ENCODE measurements around the gene PTAR1. TPM values are rescaled to one million over a fixed set of nuclear protein-coding genes. Genes with fewer than 3 reads are reported as not detected.

The PTAR1 gene
- total RNA-seq, 4 donors from 2014 or later = 54.1 to 85.1 (median 61.5) TPM

GRCh38 chr9:69743930-69744329, 15.9 kb downstream of the PTAR1 start:
- ATAC-seq (ENCODE audit: low FRiP score) (no peak), DNase-seq (ENCODE audit: low spot score) (no peak)
- TF ChIP-seq CTCF (IDR thresholded peaks at IDR 0.05) = no peak

- ATAC-seq (ENCODE audit: low FRiP score) (no peak), DNase-seq (ENCODE audit: low spot score) (no peak)
- no peak for TF ChIP-seq CTCF (IDR thresholded peaks at IDR 0.05)
Observed at GRCh38 chr9:69740872-69741505, 18.8 kb downstream of the PTAR1 start.

DNA sequence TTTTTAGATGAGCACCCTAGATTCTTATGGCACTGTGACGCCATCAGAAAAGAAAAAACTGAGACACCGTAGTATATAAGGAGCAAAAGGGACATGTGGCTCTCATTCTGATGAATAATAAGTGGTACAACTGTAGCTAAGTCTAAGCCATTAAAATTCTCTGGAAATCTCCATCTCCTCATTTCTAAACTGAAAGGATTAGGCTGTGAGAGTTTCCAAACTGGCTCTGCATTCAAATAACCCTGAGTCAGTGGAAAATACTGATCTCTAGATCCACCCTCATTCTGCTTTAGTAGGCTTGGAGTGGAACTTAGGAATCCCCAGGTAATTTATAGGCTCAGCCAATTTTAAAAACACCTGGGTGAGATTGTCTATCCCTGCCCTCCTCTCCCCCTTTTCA, 28.5 kb downstream of the PTAR1 start:
- no peak for ATAC-seq (ENCODE audit: low FRiP score)
- TF ChIP-seq CTCF (IDR thresholded peaks at IDR 0.05) = no peak

DNA sequence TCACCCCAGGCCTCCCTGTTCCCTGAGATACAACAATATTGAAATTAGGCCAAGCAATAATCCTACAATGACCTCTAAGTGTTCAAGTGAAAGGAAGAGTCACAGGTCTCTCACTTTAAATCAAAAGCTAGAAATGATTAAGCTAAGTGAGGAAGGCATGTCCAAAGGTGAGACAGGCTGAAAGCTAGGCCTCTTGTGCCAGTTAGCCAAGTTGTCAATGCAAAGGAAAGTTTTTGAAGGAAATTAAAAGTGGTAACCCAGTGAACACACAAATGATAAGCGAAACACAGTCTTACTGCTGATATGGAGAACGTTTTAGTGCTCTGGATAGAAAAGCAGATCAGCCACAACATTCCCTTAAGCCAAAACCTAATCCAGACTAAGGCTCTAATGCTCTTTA, 39.8 kb downstream of the PTAR1 start:
- DNase-seq (ENCODE audit: low spot score) (no peak), ATAC-seq (ENCODE audit: low FRiP score) (no peak)
- TF ChIP-seq CTCF (IDR thresholded peaks at IDR 0.05) = no peak

More for the DNA sequence above, 28.5 kb downstream of the PTAR1 start:
- DNase-seq (ENCODE audit: low spot score) = no peak

GRCh38 chr9:69719367-69719766, 40.4 kb downstream of the PTAR1 start:
- no peak for TF ChIP-seq CTCF (IDR thresholded peaks at IDR 0.05)
- no peak for DNase-seq (ENCODE audit: low spot score)
- no peak for ATAC-seq (ENCODE audit: low FRiP score)

DNA sequence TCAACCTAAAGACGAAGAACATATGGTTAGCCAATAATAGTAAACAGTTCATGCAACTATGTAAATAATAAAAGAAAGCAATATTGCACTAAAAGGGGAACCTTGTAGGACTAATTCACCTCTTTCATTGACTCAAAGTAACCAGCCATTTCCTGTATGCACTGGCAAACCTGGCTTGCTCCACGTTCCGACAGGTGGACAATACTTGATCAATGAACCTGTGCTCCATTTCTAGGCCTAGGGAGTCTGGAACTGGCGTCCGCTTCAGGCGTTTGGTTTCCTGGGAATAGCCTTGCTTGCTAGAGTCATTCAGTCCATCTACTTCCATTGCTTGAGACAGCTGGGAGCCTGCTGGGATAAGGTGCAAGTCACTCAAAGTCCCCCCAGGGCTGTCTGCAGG, 41.6 kb downstream of the PTAR1 start:
- ATAC-seq (ENCODE audit: low FRiP score) = no peak
- TF ChIP-seq CTCF (IDR thresholded peaks at IDR 0.05) = no peak

DNA sequence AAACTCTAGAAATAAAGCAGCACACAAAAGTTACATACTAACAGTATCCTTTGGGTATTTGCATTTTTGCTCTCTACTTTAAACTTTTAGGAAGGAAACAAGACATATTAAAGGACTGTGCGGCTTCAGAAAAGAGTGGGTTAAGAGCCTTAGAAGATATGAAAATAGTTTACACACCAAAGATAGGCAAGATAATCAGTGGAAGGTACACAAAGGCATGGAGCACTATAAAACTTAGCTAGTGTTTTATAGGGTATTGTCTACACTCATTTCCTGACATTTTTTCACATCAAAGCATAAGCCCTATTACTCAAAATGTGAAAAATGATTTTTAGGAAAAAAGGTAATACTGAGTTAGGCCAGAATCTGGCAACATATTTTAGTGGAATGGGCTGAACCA, 44.0 kb downstream of the PTAR1 start:
- TF ChIP-seq CTCF (IDR thresholded peaks at IDR 0.05) = no peak
- ATAC-seq (ENCODE audit: low FRiP score) = no peak
- no peak for DNase-seq (ENCODE audit: low spot score)

More for the DNA sequence above, 41.6 kb downstream of the PTAR1 start:
- no peak for DNase-seq (ENCODE audit: low spot score)
